IPS-NIHi11 (cell line): Measurements from ENCODE around the gene RNF144B.

Experiments
- DNase-seq: peaks from one replicate; pipeline ENCODE4 v3.0.0; 2012; ENCODE audit warnings: mixed read lengths, low spot score

RNF144B gene

GRCh38 chr6:18488526-18489270, 101.5 kb downstream of the RNF144B start:
- DNase-seq, result no peak

GRCh38 chr6:18489335-18489734, 102.2 kb downstream of the RNF144B start:
- DNase-seq, result no peak

DNA sequence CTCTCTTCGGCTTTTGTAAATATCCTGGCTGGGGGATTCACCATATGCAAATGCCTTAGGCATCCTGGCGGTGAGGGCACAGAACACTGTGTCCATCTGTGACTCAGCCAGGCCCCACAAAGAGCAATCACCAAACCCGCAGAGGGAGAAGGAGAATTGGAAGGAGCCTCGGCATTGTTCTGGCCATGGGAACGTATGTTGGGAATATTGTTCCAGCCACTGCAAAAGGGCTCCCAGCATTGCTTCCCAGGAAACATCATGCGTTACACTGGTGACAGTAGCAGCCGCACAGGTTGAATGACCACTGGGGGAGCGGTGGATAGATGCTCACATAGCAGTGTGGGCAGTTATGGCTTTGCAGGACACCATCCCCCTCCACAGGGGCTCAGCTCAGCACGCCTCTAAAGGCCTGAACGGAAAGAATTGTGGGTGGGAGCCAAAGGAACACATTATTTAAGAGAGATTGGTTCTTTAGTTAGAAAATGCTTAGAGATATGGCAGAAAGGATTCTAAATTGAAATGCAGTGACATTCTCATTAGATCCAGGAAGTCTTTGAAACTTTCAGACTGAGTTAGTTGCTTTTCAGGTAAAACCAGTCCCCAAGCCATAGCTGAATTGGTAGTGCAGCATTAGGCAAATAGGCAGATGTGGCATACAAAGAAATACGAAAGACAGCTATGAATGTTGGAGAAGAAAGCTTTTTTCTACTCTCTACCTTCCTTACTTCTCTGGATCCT, 104.3 kb downstream of the RNF144B start:
- DNase-seq, result no peak

GRCh38 chr6:18492972-18493371, 105.8 kb downstream of the RNF144B start:
- DNase-seq, result no peak

- no peak for DNase-seq
Measured at GRCh38 chr6:18493382-18493891, 106.3 kb downstream of the RNF144B start.

DNA sequence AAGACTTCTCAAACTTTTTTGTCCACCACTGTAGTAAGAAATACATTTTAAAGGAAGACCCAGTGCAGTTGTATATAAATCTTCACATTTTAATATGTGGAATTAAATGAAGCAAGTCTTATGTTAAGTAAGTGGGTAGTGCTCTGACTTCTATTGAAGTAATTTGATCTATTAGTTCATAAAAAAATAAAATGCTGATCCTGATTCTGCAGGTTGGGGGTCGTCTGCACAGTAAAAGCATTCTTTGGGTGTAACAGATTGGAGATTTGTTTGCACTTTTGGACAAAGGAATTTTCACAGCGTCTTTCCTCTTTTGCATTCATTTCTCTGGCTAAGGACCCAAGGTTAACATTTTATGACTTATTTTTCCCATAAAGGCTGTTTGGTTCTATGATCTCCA, 106.8 kb downstream of the RNF144B start:
- no peak for DNase-seq

DNA sequence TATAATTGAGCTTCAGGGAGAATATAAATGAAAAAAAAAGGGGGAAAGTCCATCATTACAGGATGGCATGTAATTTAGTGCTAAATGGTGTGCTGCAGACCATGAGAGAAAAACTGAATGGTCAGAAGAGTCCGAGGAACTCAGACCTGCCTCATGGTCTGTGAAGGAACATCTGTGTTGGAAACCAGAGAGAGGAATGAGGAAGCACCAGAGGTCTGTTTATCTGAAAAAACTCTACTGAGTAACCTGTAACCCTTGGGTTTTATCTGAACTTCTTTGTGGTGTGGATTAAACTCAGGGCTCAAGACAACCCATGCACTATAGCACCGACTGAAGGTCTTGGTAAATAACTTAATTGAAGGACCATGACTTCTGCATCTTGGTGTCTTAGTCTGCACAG, 108.1 kb downstream of the RNF144B start:
- no peak for DNase-seq

GRCh38 chr6:18496462-18496861, 109.3 kb downstream of the RNF144B start:
- DNase-seq, result no peak

DNA sequence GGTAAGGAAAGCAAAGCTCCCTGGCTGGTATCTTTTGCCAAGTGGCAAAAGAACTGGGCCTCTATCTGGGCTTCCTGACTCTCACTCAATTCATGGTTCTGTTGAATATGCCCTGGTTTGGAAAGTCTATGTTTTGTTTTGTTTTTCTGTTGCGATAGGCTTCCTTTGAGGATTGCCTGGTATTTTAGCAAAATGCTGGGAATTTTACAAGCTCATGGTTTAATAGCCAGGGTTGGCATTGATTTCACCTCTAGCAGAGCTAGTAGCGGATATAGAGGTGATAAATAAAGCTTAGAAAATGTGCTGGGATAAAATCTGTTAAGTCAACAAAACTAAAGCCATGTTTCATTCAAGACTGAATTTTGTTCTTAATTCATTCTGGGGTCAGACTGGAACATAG, 109.9 kb downstream of the RNF144B start:
- no peak for DNase-seq

DNA sequence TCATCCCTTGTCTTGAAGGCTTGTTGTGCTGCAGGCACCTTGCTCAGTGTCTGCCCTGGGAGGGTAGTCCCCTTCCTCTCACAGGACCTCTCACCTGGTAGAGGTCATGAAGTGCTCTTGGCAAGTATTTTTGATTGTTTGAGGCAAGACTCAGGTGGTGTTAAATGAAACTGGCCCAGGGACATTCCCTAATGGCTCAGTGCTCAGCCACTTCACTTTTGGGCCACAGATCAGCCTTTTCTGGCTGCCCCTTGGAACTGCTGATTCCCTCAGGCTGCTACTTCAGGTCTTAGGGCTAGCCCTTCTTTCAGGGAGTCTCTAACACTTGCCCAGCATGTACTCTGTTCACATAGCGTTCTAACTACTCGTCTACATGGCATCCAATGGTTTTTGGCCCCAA, 111.3 kb downstream of the RNF144B start:
- DNase-seq, result no peak

GRCh38 chr6:18500921-18501662, 113.9 kb downstream of the RNF144B start:
- DNase-seq, result no peak

- DNase-seq, result no peak
Measured at GRCh38 chr6:18501663-18502013, 114.5 kb downstream of the RNF144B start.

GRCh38 chr6:18503206-18503592, 116.0 kb downstream of the RNF144B start:
- DNase-seq, result no peak

DNA sequence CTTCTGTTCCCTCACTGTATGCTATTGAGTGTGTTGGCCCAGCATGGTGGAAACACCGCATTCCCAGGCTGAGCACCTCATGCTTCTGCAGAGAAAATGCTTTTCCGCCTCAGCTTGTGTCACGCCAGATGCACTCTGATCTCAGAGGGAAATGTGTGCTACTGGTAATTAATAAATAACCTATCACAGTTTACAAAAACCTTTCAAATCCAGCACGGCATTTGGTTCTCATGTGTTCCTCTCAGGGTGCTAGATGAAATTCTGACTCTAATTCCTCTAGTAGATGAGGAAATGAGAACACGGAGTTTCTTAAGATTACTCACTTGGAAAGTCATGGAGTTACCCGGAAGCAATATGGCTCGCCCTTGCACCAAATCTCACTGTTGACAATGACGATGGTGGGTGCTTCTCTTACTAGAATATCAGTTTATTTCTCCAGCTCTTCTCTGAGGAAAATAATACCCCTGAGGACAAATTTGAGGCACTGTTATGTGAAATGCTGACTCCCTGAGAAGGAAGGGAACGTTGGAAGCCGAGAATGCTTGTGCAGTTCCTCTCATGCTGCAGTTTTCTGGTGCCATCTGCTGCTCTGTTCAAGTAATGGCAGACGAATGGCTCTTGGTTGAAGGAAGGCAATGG, 116.6 kb downstream of the RNF144B start:
- peak; percentile 63 for DNase-seq

DNA sequence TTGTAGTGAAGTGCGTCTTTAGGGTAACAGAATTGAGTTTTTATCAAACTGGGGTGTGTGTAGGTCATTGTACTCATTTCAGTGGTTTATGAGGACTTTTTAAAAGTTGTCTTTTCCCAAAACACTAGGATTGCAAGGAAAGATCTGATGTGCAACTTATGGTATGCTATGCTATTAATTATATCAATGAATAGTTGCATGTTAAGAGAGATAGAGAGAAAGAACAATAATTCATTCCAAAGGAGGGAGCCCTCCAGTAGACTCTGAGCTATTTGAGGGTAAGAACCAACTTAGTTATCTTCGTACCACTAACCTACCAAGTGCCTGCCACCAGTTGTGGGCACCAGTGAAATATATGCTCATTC, 117.1 kb downstream of the RNF144B start:
- DNase-seq, result no peak

DNA sequence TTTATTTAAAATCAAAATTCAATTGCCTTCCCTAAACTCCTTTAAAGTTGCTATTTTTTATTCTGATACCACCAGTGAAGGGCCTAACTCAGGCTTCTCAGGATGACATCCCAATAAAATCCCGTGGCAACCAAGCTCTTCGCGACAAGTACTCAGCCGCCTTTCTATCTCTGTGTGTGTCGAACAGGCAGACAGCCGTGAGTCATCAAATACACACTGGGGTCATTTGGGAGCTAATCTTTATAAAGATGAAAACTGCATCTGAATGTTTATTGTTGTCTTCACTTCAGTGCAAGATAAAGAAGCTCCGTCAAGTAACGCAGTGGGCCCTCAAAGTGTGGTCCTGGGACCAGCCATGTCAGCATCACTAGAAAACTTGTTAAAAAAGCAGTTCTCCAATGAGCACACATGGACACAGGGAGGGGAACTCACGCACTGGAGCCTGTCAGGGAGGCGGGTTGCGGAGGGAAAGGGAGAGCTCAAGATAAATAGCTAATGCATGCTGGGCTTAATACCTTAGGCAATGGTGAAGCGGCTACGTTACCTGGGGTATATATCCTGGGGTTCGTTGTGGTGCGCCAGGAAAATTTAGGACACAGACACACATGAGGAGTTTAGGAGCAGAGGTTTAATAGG, 119.3 kb downstream of the RNF144B start:
- no peak for DNase-seq

DNA sequence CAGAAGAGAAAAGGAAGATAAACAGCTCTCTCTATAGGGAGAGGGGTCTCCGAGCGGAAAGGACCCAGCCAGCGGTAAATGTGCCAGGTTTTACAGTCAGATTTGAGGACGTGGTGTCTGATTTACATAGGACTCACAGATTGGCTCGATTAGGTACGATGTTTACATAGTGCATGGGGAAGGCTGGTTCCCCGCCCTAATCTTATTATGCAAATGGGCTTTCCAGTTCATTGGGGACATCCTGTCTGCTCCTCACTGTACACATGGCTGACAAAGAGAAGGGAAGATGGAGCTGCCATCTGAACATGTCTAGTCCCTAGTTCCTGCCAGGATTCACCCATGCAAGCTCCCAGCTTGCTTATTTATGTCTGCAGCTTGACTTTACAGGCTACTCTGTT, 119.9 kb downstream of the RNF144B start:
- DNase-seq, result no peak

DNA sequence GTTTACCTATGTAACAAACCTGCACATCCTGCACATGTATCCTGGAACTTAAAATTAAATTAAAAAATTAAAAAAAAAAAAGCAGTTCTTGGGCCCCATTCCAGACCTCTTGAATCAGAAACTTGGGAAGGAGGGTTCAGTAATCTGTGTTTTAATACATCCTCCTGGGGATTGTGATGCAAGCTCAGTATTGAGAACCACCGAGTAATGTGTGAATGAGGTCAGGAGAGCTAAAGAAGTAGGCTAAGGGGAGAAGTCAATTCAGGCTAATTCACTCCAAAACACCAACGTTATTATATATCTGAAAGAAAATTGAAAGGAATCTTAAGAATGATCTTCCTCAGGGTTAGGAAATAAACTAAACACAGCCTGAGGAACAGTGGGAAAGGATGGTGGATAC, 120.4 kb downstream of the RNF144B start:
- DNase-seq, result no peak

DNA sequence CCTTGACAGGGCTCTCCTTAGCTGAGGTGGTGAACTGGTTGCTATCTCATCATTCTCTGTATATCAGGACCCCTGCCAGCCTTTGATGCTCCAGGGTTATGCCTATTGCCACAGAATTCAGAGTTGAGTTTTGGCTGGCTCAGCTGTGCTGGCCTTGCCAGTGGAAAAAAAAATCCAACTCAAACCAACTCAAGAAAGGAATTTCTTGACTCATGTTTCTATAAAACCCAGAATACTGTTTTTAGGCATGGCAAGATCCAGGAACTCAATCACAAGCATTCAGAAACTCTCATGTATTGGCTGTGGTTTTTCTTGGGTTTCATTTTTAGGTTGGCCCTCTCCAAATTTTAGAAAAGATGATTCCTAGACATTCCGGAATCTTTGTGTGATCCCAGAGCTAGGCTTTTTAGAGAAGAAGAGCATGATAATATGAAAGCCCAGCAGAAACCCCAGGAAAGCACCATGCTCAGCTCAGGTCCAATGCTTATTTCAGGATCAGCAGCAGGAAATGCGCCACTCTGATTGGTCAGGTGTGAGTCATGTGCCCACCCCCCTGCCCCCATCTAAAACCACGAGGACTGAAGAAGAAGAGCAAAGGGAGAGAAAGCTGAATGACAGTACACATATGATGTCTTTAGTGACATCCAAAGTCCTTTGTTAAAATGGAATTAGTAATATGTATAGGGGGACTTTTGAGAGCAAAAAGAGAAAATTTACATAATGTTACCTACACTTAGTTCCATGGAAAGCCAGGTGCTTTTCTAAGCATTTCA, 122.9 kb downstream of the RNF144B start:
- no peak for DNase-seq

- no peak for DNase-seq
Measured at GRCh38 chr6:18510644-18511033, 123.5 kb downstream of the RNF144B start.

DNA sequence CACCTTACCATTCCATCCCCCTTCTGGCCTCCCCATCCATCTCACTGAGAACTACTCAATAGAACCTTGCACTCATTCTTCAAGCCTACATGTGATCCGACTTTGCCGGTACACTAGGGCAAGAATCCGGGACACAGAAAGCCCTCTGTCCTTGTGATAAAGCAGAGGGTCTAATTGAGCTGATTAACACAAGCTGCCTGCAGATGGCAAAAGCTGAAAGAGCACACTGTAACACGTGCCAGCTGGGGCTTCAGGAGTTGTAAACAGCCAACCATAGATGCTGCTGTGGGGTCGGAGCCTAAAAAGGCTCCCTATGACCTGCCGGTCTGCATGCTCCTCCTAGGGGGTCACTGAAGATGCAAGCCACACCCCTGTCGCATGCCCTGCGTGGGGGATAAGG, 124.1 kb downstream of the RNF144B start:
- no peak for DNase-seq
